HepG2 (cell line): Measurements from ENCODE around the gene MYL6. TPM values are rescaled to one million over a fixed set of nuclear protein-coding genes. Genes with fewer than 3 reads are reported as not detected.
A peak's percentile ranks its signal among the peaks of the same experiment; 100 is the strongest.

ENCODE experiments used
- GATAD1 ChIP-seq: IDR thresholded peaks from 2 replicates; pipeline ENCODE4 v1.6.1; 2016; ENCODE audit warnings: missing genetic modification reagents, missing compliant biosample characterization
- ISL2 ChIP-seq: sonication (generic); formaldehyde crosslinking; IDR thresholded peaks from 2 replicates; pipeline ENCODE4 v1.5.0; 2020; ENCODE audit warnings: missing genetic modification reagents
- RBAK ChIP-seq: sonication (generic); formaldehyde crosslinking; IDR thresholded peaks from 2 replicates; pipeline ENCODE4 v1.5.1; 2020; ENCODE audit warnings: mild to moderate bottlenecking, missing genetic modification reagents
- SMYD3 ChIP-seq: sonication (generic); formaldehyde crosslinking; IDR thresholded peaks from 2 replicates; pipeline ENCODE4 v1.8.1; 2023; ENCODE audit warnings: mild to moderate bottlenecking, missing genetic modification reagents
- TP53 ChIP-seq: sonication (generic); formaldehyde crosslinking; conservative IDR thresholded peaks from 2 replicates; pipeline ENCODE4 v1.4.0; 2020; ENCODE audit warnings: missing genetic modification reagents
- ZBTB25 ChIP-seq: IDR thresholded peaks from 2 replicates; pipeline ENCODE4 v1.6.1; 2018; ENCODE audit warnings: missing genetic modification reagents
- ZNF616 ChIP-seq: sonication (generic); formaldehyde crosslinking; IDR thresholded peaks from 2 replicates; pipeline ENCODE4 v1.5.0; 2020; ENCODE audit warnings: low read depth, mild to moderate bottlenecking, missing genetic modification reagents
- polyA plus RNA-seq, 8 experiments: library from polyadenylated mRNA; depleted of rRNA in 3 of 8; stranded (reverse) in 7 of 8; unstranded in 1 of 8; fragments of >200 nt; fragmentation: Illumina TruSeq in 4 of 8; extraction: Trizol in 4 of 8; gene quantifications; 2 replicates each; pipeline versions ENCODE4 v1.2.1 to v1.2.3, GENCODE V29; 2011 to 2016; ENCODE audit warnings: low read depth in 4 of 8, missing spikeins in 1 of 8, mixed read lengths in 1 of 8; ENCODE audit not compliant: insufficient read depth in 1 of 8
- total RNA-seq, 5 experiments: library from RNA; depleted of rRNA; stranded (reverse); fragments of >200 nt; fragmentation: Illumina TruSeq; extraction: Trizol; gene quantifications; 2 replicates each; pipeline ENCODE4 v1.2.3, GENCODE V29; 2016; ENCODE audit warnings: low read depth in 1 of 5
- TF ChIP-seq, protein P1 (sequence below): sonication (generic); formaldehyde crosslinking; IDR thresholded peaks from 2 replicates; pipeline ENCODE4 v1.9.0; 2021; ENCODE audit warnings: missing genetic modification reagents, mild to moderate bottlenecking, borderline replicate concordance
- TF ChIP-seq, protein P2 (sequence below): sonication (generic); formaldehyde crosslinking; IDR thresholded peaks from 2 replicates; pipeline ENCODE4 v1.5.1; 2020; ENCODE audit warnings: missing genetic modification reagents, mild to moderate bottlenecking, borderline replicate concordance
- TF ChIP-seq, protein P3 (sequence below): sonication (generic); formaldehyde crosslinking; IDR thresholded peaks from 2 replicates; pipeline ENCODE4 v1.5.0; 2020; ENCODE audit warnings: missing genetic modification reagents, mild to moderate bottlenecking, borderline replicate concordance
- TF ChIP-seq, protein P4 (sequence below): sonication (generic); formaldehyde crosslinking; IDR thresholded peaks from 2 replicates; pipeline ENCODE4 v1.5.0; 2020; ENCODE audit warnings: mild to moderate bottlenecking, missing genetic modification reagents, moderate library complexity
- TF ChIP-seq, protein P5 (sequence below): sonication (generic); formaldehyde crosslinking; IDR thresholded peaks from 2 replicates; pipeline ENCODE4 v1.4.0; 2020; ENCODE audit warnings: mild to moderate bottlenecking, missing genetic modification reagents
- TF ChIP-seq, protein P6 (sequence below): sonication (generic); formaldehyde crosslinking; IDR thresholded peaks from 2 replicates; pipeline ENCODE4 v1.4.0; 2020; ENCODE audit warnings: missing genetic modification reagents

MYL6 gene
- total and polyA plus RNA-seq, 2 of the 13 experiments (the other 11 are each of a cell fraction or from before 2014, with no cell fraction given), result 1,127 to 1,192 TPM

- TF ChIP-seq, protein P1, sequence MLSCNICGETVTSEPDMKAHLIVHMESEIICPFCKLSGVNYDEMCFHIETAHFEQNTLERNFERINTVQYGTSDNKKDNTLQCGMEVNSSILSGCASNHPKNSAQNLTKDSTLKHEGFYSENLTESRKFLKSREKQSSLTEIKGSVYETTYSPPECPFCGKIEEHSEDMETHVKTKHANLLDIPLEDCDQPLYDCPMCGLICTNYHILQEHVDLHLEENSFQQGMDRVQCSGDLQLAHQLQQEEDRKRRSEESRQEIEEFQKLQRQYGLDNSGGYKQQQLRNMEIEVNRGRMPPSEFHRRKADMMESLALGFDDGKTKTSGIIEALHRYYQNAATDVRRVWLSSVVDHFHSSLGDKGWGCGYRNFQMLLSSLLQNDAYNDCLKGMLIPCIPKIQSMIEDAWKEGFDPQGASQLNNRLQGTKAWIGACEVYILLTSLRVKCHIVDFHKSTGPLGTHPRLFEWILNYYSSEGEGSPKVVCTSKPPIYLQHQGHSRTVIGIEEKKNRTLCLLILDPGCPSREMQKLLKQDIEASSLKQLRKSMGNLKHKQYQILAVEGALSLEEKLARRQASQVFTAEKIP (CRISPR knock-in tag), result no peak
- TF ChIP-seq, protein P2, sequence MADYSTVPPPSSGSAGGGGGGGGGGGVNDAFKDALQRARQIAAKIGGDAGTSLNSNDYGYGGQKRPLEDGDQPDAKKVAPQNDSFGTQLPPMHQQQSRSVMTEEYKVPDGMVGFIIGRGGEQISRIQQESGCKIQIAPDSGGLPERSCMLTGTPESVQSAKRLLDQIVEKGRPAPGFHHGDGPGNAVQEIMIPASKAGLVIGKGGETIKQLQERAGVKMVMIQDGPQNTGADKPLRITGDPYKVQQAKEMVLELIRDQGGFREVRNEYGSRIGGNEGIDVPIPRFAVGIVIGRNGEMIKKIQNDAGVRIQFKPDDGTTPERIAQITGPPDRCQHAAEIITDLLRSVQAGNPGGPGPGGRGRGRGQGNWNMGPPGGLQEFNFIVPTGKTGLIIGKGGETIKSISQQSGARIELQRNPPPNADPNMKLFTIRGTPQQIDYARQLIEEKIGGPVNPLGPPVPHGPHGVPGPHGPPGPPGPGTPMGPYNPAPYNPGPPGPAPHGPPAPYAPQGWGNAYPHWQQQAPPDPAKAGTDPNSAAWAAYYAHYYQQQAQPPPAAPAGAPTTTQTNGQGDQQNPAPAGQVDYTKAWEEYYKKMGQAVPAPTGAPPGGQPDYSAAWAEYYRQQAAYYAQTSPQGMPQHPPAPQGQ (CRISPR knock-in tag), result no peak
- TF ChIP-seq, protein P3, sequence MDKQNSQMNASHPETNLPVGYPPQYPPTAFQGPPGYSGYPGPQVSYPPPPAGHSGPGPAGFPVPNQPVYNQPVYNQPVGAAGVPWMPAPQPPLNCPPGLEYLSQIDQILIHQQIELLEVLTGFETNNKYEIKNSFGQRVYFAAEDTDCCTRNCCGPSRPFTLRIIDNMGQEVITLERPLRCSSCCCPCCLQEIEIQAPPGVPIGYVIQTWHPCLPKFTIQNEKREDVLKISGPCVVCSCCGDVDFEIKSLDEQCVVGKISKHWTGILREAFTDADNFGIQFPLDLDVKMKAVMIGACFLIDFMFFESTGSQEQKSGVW (CRISPR knock-in tag), result no peak
- TF ChIP-seq, protein P4, sequence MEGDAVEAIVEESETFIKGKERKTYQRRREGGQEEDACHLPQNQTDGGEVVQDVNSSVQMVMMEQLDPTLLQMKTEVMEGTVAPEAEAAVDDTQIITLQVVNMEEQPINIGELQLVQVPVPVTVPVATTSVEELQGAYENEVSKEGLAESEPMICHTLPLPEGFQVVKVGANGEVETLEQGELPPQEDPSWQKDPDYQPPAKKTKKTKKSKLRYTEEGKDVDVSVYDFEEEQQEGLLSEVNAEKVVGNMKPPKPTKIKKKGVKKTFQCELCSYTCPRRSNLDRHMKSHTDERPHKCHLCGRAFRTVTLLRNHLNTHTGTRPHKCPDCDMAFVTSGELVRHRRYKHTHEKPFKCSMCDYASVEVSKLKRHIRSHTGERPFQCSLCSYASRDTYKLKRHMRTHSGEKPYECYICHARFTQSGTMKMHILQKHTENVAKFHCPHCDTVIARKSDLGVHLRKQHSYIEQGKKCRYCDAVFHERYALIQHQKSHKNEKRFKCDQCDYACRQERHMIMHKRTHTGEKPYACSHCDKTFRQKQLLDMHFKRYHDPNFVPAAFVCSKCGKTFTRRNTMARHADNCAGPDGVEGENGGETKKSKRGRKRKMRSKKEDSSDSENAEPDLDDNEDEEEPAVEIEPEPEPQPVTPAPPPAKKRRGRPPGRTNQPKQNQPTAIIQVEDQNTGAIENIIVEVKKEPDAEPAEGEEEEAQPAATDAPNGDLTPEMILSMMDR, result peak; percentile 42
- TF ChIP-seq SMYD3 (CRISPR knock-in tag), result no peak
- TF ChIP-seq TP53 (CRISPR knock-in tag), result no peak
- TF ChIP-seq ISL2 (CRISPR knock-in tag), result peak; percentile 46
- no peak for TF ChIP-seq ZNF616 (CRISPR knock-in tag)
- TF ChIP-seq ZBTB25, result no peak
- TF ChIP-seq, protein P5, sequence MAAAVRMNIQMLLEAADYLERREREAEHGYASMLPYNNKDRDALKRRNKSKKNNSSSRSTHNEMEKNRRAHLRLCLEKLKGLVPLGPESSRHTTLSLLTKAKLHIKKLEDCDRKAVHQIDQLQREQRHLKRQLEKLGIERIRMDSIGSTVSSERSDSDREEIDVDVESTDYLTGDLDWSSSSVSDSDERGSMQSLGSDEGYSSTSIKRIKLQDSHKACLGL (CRISPR knock-in tag), result no peak
- TF ChIP-seq, protein P6, sequence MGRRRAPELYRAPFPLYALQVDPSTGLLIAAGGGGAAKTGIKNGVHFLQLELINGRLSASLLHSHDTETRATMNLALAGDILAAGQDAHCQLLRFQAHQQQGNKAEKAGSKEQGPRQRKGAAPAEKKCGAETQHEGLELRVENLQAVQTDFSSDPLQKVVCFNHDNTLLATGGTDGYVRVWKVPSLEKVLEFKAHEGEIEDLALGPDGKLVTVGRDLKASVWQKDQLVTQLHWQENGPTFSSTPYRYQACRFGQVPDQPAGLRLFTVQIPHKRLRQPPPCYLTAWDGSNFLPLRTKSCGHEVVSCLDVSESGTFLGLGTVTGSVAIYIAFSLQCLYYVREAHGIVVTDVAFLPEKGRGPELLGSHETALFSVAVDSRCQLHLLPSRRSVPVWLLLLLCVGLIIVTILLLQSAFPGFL (CRISPR knock-in tag), result no peak
- no peak for TF ChIP-seq RBAK
- TF ChIP-seq GATAD1 (CRISPR knock-in tag), result peak; percentile 39
Observed at GRCh38 chr12:56127888-56128669, 30.1 kb upstream of the MYL6 start, which contains the start of gene ESYT1 (continued).
